GM23338 (cell line): ENCODE results near the gene TFPI2. TPM values are rescaled to one million over a fixed set of nuclear protein-coding genes. Genes with fewer than 3 reads are reported as not detected.
A peak's percentile ranks its signal among the peaks of the same experiment; 100 is the strongest.

ENCODE experiments used
- ATAC-seq: fragments of 200-7000 bp; cut with Tn5 transposase; 3 replicates; pipeline ENCODE4 v1.9.1; 2020
- DNase-seq: peaks from one replicate; pipeline ENCODE4 v3.0.0-alpha.2; 2015; ENCODE audit warnings: low spot score
- H2AFZ ChIP-seq: fragments of 200-600 bp; sonication (generic); 2 replicates; pipeline ENCODE4 v1.8.0; 2016; ENCODE audit warnings: antibody characterized with exemption, mild to moderate bottlenecking, moderate library complexity
- H3F3A ChIP-seq: fragments of 200-600 bp; sonication (generic); replicated peaks from 2 replicates; pipeline ENCODE4 v1.8.0; 2017; ENCODE audit warnings: antibody characterized with exemption, mixed run types, low read depth
- H3K27ac ChIP-seq: fragments of 200-600 bp; sonication (generic); 2 replicates; pipeline ENCODE4 v1.6.1; 2016; ENCODE audit warnings: low read depth
- H3K27me3 ChIP-seq: fragments of 200-600 bp; sonication (generic); 2 replicates; pipeline ENCODE4 v1.8.0; 2016; ENCODE audit warnings: mild to moderate bottlenecking, mixed run types, moderate library complexity; ENCODE audit not compliant: insufficient read depth
- H3K36me3 ChIP-seq: fragments of 200-600 bp; sonication (generic); 2 replicates; pipeline ENCODE4 v1.8.0; 2016; ENCODE audit warnings: mild to moderate bottlenecking; ENCODE audit not compliant: insufficient read depth
- H3K4me1 ChIP-seq: fragments of 200-600 bp; sonication (generic); 2 replicates; pipeline ENCODE4 v1.8.0; 2016; ENCODE audit warnings: mild to moderate bottlenecking, moderate library complexity; ENCODE audit not compliant: insufficient read depth
- H3K4me2 ChIP-seq: fragments of 200-600 bp; sonication (generic); 2 replicates; pipeline ENCODE4 v1.7.1; 2017; ENCODE audit warnings: mixed run types
- H3K4me3 ChIP-seq: fragments of 200-600 bp; sonication (generic); 2 replicates; pipeline ENCODE4 v1.6.1; 2016; ENCODE audit warnings: mixed run types
- H3K79me2 ChIP-seq: fragments of 200-600 bp; sonication (generic); replicated peaks from 2 replicates; pipeline ENCODE4 v1.8.0; 2017; ENCODE audit warnings: mild to moderate bottlenecking; ENCODE audit not compliant: insufficient read depth
- H3K9me2 ChIP-seq: fragments of 200-600 bp; sonication (generic); 2 replicates; pipeline ENCODE4 v1.8.0; 2017; ENCODE audit not compliant: insufficient read depth
- H4K20me1 ChIP-seq: fragments of 200-600 bp; sonication (generic); replicated peaks from 2 replicates; pipeline ENCODE4 v1.8.0; 2017; ENCODE audit warnings: mild to moderate bottlenecking; ENCODE audit not compliant: insufficient read depth
- H3K27ac Mint-ChIP-seq: 2 replicates; pipeline ENCODE4 v1.8.0; 2020; ENCODE audit warnings: inconsistent platforms, mild to moderate bottlenecking, moderate library complexity, mixed read lengths
- H3K27me3 Mint-ChIP-seq: 3 replicates; pipeline ENCODE4 v1.8.0; 2022; ENCODE audit warnings: low read depth, mild to moderate bottlenecking, moderate library complexity, mixed read lengths, inconsistent platforms; ENCODE audit not compliant: insufficient read depth, poor library complexity
- H3K36me3 Mint-ChIP-seq: 3 replicates; pipeline ENCODE4 v1.8.0; 2021; ENCODE audit warnings: low read depth, mild to moderate bottlenecking, inconsistent platforms, moderate library complexity, mixed read lengths
- H3K4me1 Mint-ChIP-seq: 3 replicates; pipeline ENCODE4 v1.8.0; 2020; ENCODE audit warnings: mild to moderate bottlenecking, inconsistent platforms, mixed read lengths
- H3K4me3 Mint-ChIP-seq: 3 replicates; pipeline ENCODE4 v1.8.0; 2021; ENCODE audit warnings: moderate library complexity, mild to moderate bottlenecking, inconsistent platforms, mixed read lengths
- H3K9me3 Mint-ChIP-seq: 3 replicates; pipeline ENCODE4 v1.8.0; 2020; ENCODE audit warnings: moderate library complexity, mild to moderate bottlenecking, inconsistent platforms, mixed read lengths
- EZH2 ChIP-seq: fragments of 200-600 bp; sonication (generic); IDR thresholded peaks from one replicate; pipeline ENCODE4 v1.8.0; 2017; ENCODE audit warnings: antibody characterized with exemption, mild to moderate bottlenecking, low read depth; ENCODE audit not compliant: unreplicated experiment
- EZH2phosphoT487 ChIP-seq: fragments of 200-600 bp; sonication (generic); IDR thresholded peaks from one replicate; pipeline ENCODE4 v1.8.1; 2018; ENCODE audit warnings: antibody characterized with exemption; ENCODE audit not compliant: unreplicated experiment
- JUNB ChIP-seq: IDR thresholded peaks from one replicate; pipeline ENCODE4 v1.6.1; 2016; ENCODE audit warnings: antibody characterized with exemption; ENCODE audit not compliant: unreplicated experiment
- NANOG ChIP-seq: IDR thresholded peaks from 2 replicates; pipeline ENCODE4 v1.6.1; 2016; ENCODE audit warnings: antibody characterized with exemption, borderline replicate concordance
- POLR2AphosphoS5 ChIP-seq: IDR thresholded peaks from 2 replicates; pipeline ENCODE4 v1.6.1; 2016; ENCODE audit warnings: antibody characterized with exemption, low read depth
- STAT1 ChIP-seq: IDR thresholded peaks from one replicate; pipeline ENCODE4 v1.6.1; 2016; ENCODE audit warnings: antibody characterized with exemption; ENCODE audit not compliant: unreplicated experiment
- ZNF114 ChIP-seq: fragments of 250-450 bp; sonication (Bioruptor Pico); IDR thresholded peaks from 2 replicates; pipeline ENCODE4 v1.5.0; 2020; ENCODE audit warnings: mild to moderate bottlenecking, moderate library complexity
- polyA plus RNA-seq: library from polyadenylated mRNA; unstranded; fragments of >200 nt; fragmentation: Nextera tagmentation; extraction: Ambion mirVana; gene quantifications from 2 replicates; pipeline ENCODE4 v1.2.1, GENCODE V29; 2016
- total RNA-seq: library from RNA; depleted of rRNA; stranded (reverse); fragments of >200 nt; shearing (Covaris generic); gene quantifications from 2 replicates; pipeline ENCODE4 v1.2.3, GENCODE V29; 2014
- TF ChIP-seq, protein P1 (sequence below): IDR thresholded peaks from 2 replicates; pipeline ENCODE4 v1.6.1; 2016; ENCODE audit warnings: antibody characterized with exemption
- TF ChIP-seq, protein P2 (sequence below): IDR thresholded peaks from one replicate; pipeline ENCODE4 v1.6.1; 2018; ENCODE audit warnings: antibody characterized with exemption; ENCODE audit not compliant: unreplicated experiment

TFPI2 gene
- total and polyA plus RNA-seq, 2 experiments from 2014 or later = 13.3 to 18.1 TPM

DNA sequence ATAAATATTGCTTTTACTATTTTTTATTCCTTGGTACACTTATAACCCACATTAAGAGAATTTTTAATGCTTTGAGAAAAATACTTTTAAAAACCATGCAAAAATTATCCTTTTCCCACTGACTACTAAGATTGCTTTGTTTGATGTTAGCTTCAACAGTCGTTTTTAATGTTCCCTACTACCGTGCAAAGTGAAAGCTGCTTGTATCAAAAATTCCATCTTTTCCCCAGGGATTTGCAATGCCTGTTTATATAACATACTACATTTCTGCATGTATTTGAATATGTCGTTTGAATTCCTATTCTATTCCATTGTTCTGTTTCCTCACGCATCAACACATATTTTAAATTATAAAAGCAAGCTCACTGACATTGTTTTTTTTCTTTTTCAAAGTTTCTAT lies 54.4 kb downstream of the TFPI2 start:
- H3K4me1 ChIP-seq = peaks cover 10% of the 10 kb centered on the region
- no peaks in the 10 kb centered on the region for H4K20me1 ChIP-seq
- H3K9me2 ChIP-seq = no peaks in the 10 kb centered on the region
- peak overlapping the region; percentile 33 for H3K4me2 ChIP-seq
- peak; percentile 8 for DNase-seq
- no peaks in the 10 kb centered on the region for H3K9me3 Mint-ChIP-seq
- H3F3A ChIP-seq = no peaks in the 10 kb centered on the region
- H3K36me3 ChIP-seq = no peaks in the 10 kb centered on the region
- H3K27me3 Mint-ChIP-seq = no peaks in the 10 kb centered on the region
- H3K36me3 Mint-ChIP-seq = no peaks in the 10 kb centered on the region
- H3K4me3 ChIP-seq = no peak overlapping the region
- no peak overlapping the region for H2AFZ ChIP-seq
- no peaks in the 10 kb centered on the region for H3K27me3 ChIP-seq
- H3K4me1 Mint-ChIP-seq = peaks cover 27% of the 10 kb centered on the region
- TF ChIP-seq, protein P1, sequence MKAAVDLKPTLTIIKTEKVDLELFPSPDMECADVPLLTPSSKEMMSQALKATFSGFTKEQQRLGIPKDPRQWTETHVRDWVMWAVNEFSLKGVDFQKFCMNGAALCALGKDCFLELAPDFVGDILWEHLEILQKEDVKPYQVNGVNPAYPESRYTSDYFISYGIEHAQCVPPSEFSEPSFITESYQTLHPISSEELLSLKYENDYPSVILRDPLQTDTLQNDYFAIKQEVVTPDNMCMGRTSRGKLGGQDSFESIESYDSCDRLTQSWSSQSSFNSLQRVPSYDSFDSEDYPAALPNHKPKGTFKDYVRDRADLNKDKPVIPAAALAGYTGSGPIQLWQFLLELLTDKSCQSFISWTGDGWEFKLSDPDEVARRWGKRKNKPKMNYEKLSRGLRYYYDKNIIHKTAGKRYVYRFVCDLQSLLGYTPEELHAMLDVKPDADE = no peak
- TF ChIP-seq EZH2 (no peak), JUNB (no peak), EZH2phosphoT487 (no peak), POLR2AphosphoS5 (no peak), NANOG (no peak), ZNF114 (no peak), STAT1 (no peak)
- TF ChIP-seq, protein P2, sequence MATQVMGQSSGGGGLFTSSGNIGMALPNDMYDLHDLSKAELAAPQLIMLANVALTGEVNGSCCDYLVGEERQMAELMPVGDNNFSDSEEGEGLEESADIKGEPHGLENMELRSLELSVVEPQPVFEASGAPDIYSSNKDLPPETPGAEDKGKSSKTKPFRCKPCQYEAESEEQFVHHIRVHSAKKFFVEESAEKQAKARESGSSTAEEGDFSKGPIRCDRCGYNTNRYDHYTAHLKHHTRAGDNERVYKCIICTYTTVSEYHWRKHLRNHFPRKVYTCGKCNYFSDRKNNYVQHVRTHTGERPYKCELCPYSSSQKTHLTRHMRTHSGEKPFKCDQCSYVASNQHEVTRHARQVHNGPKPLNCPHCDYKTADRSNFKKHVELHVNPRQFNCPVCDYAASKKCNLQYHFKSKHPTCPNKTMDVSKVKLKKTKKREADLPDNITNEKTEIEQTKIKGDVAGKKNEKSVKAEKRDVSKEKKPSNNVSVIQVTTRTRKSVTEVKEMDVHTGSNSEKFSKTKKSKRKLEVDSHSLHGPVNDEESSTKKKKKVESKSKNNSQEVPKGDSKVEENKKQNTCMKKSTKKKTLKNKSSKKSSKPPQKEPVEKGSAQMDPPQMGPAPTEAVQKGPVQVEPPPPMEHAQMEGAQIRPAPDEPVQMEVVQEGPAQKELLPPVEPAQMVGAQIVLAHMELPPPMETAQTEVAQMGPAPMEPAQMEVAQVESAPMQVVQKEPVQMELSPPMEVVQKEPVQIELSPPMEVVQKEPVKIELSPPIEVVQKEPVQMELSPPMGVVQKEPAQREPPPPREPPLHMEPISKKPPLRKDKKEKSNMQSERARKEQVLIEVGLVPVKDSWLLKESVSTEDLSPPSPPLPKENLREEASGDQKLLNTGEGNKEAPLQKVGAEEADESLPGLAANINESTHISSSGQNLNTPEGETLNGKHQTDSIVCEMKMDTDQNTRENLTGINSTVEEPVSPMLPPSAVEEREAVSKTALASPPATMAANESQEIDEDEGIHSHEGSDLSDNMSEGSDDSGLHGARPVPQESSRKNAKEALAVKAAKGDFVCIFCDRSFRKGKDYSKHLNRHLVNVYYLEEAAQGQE = no peak
- peak overlapping the region; percentile 63 for H3K27ac Mint-ChIP-seq
- no peaks in the 10 kb centered on the region for H3K79me2 ChIP-seq
- 0 out of 3 replicates have a peak overlapping the region, but pooled peaks have one; percentile 21 for H3K4me3 Mint-ChIP-seq
- H3K27ac ChIP-seq = no peak overlapping the region
- ATAC-seq = no peak

DNA sequence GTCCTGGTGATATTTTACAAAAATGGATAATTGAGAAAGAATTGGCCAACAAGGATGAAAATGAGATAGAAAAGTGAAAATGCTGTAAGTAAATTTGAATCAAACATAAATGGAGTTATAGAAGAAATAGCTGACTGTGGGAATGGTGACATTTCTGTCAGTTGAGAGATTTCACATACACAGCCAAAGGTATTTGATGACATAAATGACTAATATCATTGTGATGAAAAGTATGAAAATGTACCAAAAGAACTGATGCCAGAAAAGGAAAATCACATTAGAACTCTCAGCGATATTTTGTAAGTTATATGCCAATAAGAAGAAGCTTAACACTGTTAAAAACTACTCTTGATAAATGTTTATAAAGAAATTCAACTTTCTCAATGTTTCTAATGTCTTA lies 54.9 kb downstream of the TFPI2 start:
- Histone ChIP-seq H3K9me2 (no peaks in the 10 kb centered on the region), H2AFZ (no peak overlapping the region), H3K27ac (no peak overlapping the region), H3K79me2 (no peaks in the 10 kb centered on the region), H3K4me2 (peak overlapping the region; percentile 33; the same call in 1 of the 2 replicates), H3K4me1 (peaks cover 10% of the 10 kb centered on the region), H3K4me3 (no peak overlapping the region), H4K20me1 (no peaks in the 10 kb centered on the region), H3K27me3 (no peaks in the 10 kb centered on the region), H3K36me3 (no peaks in the 10 kb centered on the region), H3F3A (no peaks in the 10 kb centered on the region)
- Mint-ChIP-seq H3K27me3 (no peaks in the 10 kb centered on the region), H3K27ac (peak overlapping the region; percentile 27; the same call in 1 of the 2 replicates), H3K4me1 (peaks cover 27% of the 10 kb centered on the region), H3K4me3 (no peak overlapping the region), H3K9me3 (no peaks in the 10 kb centered on the region), H3K36me3 (no peaks in the 10 kb centered on the region)
- DNase-seq (no peak), ATAC-seq (no peak)
- TF ChIP-seq STAT1 (no peak), JUNB (no peak), ZNF114 (no peak)
- TF ChIP-seq, protein P2 = no peak
